NT2/D1 (cell line): ENCODE results near the gene MS4A3.

Source experiments
- SUZ12 ChIP-seq: IDR thresholded peaks from 2 replicates; pipeline ENCODE4 v1.6.1; 2011; ENCODE audit not compliant: insufficient read length, insufficient read depth; ENCODE audit errors: extremely low read depth
- YY1 ChIP-seq: IDR thresholded peaks from 2 replicates; pipeline ENCODE4 v1.6.1; 2011; ENCODE audit not compliant: insufficient read length, insufficient read depth
- ZNF274 ChIP-seq: IDR thresholded peaks from 2 replicates; pipeline ENCODE4 v1.6.1; 2011; ENCODE audit warnings: mild to moderate bottlenecking, low read depth, low read length

- TF ChIP-seq YY1: no peak
- no peak for TF ChIP-seq SUZ12
- TF ChIP-seq ZNF274: no peak
Observed at GRCh38 chr11:60087239-60087638, 30.8 kb downstream of the MS4A3 start.
